H54 (cell line): Measurements from ENCODE around the gene DHRS1.
A peak's percentile ranks its signal among the peaks of the same experiment; 100 is the strongest.

Source experiments
- DNase-seq: peaks from one replicate; pipeline ENCODE4 v3.0.0; 2011; ENCODE audit warnings: low spot score, mixed read lengths; ENCODE audit not compliant: insufficient read length
- FAIRE-seq: peaks from 3 replicates; lab custom pipeline; 2011; peaks lifted over from hg19 to GRCh38; lab: Jason Lieb, UNC
- POLR2A ChIP-seq: IDR thresholded peaks from 2 replicates; pipeline ENCODE4 v1.6.1; 2011; ENCODE audit warnings: low read depth, mild to moderate bottlenecking, low read length

DHRS1 gene

GRCh38 chr14:24299255-24300191 lies at the start of gene DHRS1, which contains the start of gene NOP9:
Gene DHRS1 (minus strand): TSS chr14:24299780. CDS start chr14:24299106, 674 bp downstream.
Gene NOP9 (plus strand): TSS chr14:24299850. CDS start chr14:24299955, 105 bp downstream.
- FAIRE-seq (peak; percentile 43), DNase-seq (peak; percentile 53)
- TF ChIP-seq POLR2A = peak; percentile 59

- TF ChIP-seq POLR2A = no peak
- FAIRE-seq (no peak), DNase-seq (no peak)
Measured at GRCh38 chr14:24348186-24348585, 48.6 kb upstream of the DHRS1 start.

GRCh38 chr14:24347134-24347533 lies 47.6 kb upstream of the DHRS1 start:
- FAIRE-seq (no peak), DNase-seq (no peak)
- TF ChIP-seq POLR2A = no peak

- DNase-seq (no peak), FAIRE-seq (no peak)
- TF ChIP-seq POLR2A = no peak
Measured at GRCh38 chr14:24343795-24344660, 44.4 kb upstream of the DHRS1 start.

- DNase-seq (no peak), FAIRE-seq (no peak)
- TF ChIP-seq POLR2A = no peak
Measured at GRCh38 chr14:24342889-24343288, 43.3 kb upstream of the DHRS1 start.

- DNase-seq = no peak
- no peak for TF ChIP-seq POLR2A
- no peak for FAIRE-seq
Measured at GRCh38 chr14:24340606-24341005, 41.0 kb upstream of the DHRS1 start.

DNA sequence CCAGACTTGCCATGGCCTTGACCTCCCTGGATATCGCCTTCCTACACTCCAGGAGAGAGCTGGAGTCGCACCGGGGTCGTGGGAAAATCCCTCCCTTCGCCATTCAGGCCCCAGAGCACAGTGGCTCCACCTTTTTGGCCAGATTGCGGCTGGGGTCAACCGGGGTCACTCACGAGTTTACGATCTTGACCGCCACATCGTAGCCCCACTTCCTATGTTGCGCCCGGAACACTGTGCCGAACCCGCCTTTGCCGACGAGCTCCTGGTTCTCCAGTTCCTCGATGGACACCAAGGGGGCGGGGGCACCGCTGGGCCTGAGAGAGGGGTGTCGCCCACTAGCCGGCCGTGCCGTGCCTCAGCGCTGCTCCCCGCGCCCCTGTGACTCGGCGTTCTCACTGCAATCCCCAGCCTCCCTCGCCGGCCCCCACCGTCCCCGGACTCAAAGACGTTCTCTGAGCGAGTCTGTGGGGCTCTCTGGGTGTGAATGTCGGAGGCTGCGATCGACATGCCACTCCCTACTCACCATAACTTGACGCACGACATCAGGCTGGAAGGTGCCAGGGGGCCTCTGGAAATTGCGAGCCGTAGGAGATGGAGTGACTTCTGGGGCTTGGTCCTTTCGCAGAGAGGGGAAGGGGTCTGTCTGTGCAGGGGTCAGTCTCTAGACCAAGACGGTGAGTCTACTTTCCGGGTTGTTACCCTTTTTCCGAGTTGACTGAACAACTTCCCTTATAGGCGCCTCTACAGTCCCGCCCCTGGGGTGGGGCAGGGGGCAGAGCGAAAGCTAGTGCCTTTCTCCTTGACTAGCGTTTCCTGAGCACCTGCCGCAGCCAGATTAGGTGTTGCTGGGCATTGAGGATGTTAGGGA lies 39.9 kb upstream of the DHRS1 start, which contains the start of gene RIPK3:
Gene RIPK3 (minus strand): TSS at position 708 of the 868 bp plus-strand sequence. CDS start 165 bp downstream, at position 543.
- DNase-seq (no peak), FAIRE-seq (no peak)
- no peak for TF ChIP-seq POLR2A

- no peak for TF ChIP-seq POLR2A
- FAIRE-seq (no peak), DNase-seq (no peak)
Measured at GRCh38 chr14:24338843-24339242, 39.3 kb upstream of the DHRS1 start.

DNA sequence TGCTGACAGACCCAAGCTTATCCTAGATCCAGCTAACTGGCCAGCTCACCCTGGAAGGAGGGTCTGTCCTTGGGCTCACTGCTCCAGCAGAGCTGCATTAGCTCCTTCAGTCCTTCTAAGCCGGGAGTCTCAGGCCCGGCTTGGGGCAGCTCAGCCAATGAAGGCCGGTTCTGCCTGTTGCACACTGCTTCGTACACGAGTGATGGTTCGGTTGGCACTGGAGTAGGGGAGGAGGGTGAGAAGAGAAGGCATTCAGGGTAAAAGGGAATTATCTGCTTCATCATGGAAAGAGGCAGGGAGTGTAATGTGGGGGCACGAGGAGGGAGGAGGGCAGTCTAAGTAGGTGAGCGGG lies 38.2 kb upstream of the DHRS1 start:
- TF ChIP-seq POLR2A = no peak
- DNase-seq (no peak), FAIRE-seq (no peak)

- DNase-seq = no peak
- no peak for TF ChIP-seq POLR2A
- FAIRE-seq = no peak
Measured at GRCh38 chr14:24337144-24337823, 37.7 kb upstream of the DHRS1 start.

GRCh38 chr14:24335461-24336171 lies 36.0 kb upstream of the DHRS1 start:
- no peak for TF ChIP-seq POLR2A
- FAIRE-seq = no peak
- no peak for DNase-seq
